Daoy (cell line): ENCODE results near the gene WNT16. TPM values are rescaled to one million over a fixed set of nuclear protein-coding genes. Genes with fewer than 3 reads are reported as not detected.
"Not testable (repeated sequence)": the region's sequence is repeated elsewhere in the genome, so short reads cannot be mapped to it uniquely, and the experiment has no call there.

ENCODE experiments used
- DNase-seq: peaks from one replicate; pipeline ENCODE4 v3.0.0-alpha.2; 2015; ENCODE audit warnings: low read depth
- total RNA-seq: library from RNA; depleted of rRNA; stranded (reverse); fragments of >200 nt; shearing (Covaris generic); gene quantifications from 2 replicates; pipeline ENCODE4 v1.2.3, GENCODE V29; 2014

The WNT16 gene
- total RNA-seq, 1 experiment from 2014 or later = 0.11 TPM

DNA sequence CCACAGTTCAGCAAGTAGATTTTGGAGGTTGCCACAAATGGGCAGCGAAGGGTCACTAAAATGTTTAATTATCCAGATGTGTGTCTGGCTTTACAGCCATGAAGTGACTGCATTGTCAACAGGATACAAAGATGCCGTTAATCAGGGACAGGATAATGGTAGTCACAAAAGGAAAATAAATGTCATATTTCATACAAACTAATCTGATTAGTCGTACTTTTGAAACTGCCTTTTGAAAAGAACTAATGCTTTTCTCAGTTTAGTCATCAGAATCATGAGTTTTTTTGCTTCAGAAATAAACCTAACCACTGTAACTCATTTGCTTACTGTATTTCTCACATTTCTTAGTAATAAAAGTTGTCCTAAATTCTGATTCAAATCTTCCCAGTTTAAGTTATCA, 22.2 kb upstream of the WNT16 start:
- no peak for DNase-seq

DNA sequence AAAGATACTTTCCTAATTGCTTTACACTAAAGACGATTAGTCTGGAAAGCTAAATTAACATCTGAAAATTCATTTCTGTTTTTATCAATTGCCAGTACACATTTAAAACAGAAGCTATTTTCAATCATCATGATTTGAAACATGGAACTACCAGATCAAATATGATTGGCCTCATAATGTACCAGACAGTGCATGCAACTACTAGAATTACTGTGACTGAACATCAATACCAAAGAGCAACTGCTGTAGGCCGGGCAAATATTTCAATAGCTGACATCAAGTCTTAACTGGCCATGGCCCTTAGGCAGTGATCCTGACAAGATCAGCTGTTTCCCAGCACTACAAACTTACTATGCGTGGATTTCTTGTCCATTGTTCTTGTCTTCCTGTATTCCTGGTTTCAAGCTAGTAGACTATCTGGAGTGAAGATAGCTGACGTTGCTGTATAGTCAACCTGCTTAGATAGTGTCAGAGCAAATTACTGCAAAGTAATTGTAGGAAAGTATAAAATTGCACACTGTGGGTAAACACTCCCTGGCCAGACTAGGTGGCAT, 21.7 kb upstream of the WNT16 start:
- DNase-seq = no peak

DNA sequence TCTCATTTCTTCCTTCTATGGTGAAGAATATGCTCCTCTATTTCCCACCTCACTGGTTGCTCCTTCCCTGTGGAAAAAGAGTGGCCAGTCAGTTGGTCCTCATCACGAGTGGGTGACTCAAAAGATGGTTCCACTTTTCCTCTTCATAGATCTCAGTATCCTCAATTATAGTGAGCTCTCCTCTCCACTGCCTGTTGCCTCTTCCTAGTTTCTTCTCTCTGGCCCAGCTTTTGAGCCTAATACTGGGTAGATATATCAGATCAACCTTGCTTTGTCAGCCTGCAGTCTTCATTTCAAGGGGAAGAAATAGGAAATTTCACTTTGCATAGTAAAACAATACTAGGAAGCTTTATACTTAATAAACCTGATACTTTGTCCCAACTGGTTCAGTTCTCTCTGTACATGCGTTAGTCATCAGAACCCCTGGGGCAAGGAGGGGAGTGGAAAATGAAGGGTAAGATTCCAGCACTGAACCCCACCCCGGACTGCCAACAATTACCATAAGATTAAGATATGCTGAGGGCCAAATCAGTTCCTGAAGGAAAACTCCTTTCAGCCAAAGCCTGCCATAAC, 15.5 kb upstream of the WNT16 start:
- peak; percentile 73 for DNase-seq

DNA sequence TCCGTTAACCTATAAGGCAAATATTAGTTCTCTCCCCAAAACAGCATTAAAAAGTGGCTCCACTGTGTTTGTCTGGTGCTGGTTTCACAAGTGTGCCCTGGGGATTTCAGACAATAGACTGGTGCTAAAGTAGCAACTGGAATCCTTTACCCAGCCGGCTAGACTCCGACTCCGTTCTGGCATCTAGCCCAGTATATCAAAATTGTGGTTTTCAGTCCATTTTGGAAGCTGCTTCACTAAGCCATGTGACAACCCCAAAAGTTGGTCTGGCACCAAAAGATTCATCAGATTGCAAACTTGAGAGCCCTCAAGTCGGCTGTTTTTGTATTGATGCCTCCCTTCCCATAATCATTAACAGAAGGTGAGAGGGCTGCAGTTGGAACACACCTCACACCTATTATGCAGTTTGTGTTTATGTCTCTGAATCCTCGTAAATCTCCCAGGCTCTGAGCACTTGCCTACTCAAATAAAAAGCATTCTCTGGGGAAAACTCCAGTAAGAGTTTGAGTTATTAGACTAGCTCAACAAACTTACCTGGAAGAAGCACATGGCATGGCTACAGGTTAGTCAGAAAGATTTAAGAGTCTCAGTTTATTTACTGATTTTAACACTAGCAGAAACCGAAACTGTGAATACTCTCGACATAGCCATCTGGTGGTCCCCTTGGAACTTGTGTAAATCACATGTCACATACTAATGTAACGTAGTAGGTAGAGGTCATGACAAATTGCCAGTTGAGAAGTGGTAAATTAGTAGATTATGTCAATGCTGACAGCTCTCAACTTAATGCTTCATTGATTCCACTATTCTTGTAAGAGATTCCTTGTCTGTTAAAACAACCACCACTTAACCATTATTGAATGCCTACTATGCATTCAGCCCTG, 14.8 kb upstream of the WNT16 start:
- DNase-seq = peak; percentile 68

DNA sequence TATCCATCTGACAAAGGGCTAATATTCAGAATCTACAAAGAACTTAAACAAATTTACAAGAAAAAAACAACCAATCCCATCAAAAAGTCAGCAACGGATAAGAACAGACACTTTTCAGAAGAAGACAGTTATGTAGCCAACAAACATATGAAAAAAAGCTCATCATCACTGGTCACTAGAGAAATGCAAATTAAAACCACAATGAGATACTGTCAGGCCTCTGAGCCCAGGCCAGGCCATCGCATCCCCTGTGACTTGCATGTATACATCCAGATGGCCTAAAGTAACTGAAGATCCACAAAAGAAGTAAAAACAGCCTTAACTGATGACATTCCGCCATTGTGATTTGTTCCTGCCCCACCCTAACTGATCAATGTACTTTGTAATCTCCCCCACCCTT, 13.6 kb upstream of the WNT16 start:
- DNase-seq = not testable (repeated sequence)

DNA sequence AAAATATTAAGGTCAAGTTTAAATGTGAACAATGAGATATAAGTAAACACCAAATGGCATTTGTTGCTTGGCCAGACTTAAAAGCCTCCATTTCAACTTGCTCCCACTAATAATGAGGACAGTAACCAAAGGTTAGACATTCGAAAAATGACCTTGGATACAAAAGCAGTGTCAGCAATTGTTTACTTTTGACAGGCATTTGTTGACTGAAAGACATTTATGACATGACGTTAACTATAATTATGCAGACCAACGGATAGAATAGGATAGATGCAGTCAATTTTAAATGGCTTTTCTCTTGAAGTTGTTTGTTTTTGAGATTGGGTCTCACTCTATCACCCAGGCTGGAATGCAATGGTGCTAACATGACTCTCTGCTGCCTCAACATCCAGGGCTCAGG, 6.3 kb upstream of the WNT16 start:
- no peak for DNase-seq

DNA sequence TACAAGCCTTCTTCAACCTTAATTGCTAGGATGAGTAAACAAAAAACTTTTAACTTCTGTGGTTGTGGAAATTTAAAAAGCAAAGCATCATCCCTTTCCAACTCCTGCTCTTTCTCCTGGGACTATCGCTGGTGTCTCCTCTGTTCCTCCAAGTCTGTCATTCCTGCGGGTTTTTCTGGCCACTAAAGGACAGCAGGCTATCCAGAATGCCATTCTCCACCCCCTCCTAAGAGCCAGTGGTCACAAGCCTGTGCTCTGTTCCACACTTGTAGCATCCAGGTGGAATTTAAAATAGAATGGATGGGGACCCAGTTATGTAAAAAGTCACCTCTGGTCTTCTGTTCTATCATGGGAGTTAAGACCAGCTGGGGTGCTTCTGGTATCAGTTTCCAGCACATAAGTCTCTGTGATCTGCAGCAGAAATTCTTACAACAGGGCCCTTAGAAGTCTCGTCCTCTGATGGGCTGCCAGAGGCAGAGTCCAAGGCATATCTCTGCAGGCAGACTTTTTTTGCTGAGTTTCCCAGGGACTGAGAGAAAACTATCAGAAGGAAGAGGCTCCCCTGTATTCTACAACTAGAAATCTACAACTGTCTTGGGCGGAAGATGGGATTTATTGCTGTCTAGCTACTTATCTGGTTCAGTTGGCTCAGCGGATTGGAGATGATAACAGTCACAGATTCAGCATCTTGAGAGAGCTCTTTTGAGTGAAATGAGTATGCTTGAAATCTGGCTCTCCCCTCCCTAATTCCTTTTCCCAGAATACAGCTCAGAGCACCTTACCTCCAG, 5.1 kb upstream of the WNT16 start:
- no peak for DNase-seq

DNA sequence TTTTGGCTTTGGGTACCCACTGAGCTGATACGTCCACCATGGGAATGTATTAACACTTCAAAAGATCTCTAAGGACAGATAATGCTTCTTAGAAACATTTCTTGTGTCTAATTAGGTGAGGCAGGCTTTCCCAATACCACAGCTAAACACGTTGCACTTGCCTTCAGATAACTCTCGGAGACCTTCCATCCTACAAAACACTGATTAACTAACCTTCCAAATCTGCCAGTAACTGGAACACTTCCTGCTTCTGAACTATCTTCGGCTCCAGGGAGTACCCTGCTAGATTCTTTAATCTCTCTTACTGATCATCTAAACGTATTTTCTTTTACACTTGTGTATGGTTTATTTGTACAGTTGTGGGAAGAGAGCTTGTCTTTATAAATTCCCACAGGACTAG, 1.1 kb upstream of the WNT16 start:
- DNase-seq = no peak

DNA sequence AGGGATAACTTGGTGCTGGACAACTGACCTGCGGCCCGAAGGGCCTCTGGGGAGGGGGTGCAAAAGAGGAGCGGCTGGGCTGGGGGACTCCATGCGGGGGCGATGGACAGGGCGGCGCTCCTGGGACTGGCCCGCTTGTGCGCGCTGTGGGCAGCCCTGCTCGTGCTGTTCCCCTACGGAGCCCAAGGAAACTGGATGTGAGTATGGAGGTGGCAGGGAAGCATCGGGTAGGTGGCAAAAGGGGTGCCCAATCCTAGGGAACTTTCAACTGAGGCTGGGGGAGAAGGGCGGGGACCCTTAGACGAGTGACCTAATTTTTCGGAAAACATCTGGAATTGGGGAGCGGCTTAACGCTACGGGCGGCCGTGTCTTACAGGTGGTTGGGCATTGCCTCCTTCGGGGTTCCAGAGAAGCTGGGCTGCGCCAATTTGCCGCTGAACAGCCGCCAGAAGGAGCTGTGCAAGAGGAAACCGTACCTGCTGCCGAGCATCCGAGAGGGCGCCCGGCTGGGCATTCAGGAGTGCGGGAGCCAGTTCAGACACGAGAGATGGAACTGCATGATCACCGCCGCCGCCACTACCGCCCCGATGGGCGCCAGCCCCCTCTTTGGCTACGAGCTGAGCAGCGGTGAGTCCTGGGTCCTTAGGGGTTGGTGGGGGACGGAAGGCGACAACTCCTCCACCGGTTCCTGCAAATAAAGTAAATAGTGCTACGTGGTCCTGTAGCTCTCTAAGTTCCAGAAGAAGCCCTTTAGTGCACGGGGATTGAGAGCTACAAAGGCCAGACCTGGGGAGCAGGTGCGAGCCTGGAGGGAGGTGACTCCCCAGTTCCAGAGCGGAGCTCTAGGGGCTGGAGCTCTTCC, 622 bp downstream of the WNT16 start:
- peak; percentile 73 for DNase-seq

DNA sequence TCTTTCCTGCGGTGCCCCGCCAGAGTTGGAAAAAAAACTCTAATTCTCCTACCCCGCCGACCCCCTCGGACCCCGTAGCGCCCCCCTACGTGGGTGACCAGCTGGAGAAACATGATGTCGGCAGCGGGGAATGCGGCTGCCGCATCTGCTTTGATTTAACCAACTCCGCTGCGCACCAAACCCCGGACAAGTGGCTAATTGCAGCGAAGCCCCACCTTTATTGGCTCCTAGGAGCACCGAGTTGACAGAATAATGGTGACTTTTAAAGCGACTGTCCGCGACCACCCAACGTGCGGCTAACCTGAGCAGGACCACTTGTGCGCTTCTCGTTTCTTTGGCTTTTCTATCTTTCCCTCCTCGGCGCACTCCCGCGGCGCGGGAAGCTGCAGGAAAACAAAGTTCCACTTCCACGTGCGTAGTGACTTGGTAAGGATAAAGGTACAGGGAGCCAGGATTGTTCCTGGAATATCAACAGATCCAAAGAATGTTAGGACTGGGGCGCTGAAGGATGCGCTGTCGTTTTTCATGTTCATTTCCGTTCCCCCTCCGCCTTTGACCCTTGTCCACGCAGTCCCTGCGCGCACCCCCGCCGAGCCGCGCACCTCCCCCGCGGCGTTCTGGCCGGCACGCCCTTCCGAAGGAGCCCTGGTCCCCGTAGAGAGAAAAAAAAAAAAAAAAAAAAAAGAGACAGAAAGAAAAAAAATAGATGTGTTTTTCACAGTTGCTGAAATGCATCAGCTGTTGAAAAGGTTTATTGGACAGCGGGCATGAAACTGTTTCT, 1.4 kb downstream of the WNT16 start:
- peak; percentile 42 for DNase-seq

DNA sequence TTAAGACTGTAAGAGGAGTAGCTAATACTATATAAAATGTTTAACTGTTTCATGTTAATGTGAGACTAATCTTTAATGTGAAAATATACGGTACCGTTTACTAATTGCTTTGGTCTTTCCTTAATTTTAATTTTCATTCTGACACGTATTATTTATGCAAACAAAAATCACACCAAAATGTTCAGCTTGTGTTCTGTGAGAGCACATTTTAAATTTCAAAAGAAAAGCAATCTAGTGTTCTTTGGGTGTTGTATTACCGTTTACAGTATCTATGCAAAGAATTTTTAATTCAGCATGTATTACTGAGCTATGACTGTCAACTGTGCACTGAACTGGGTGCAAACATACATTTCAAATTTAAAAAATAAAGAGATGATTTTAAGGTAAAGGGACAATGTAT, 2.2 kb downstream of the WNT16 start:
- DNase-seq = no peak

DNA sequence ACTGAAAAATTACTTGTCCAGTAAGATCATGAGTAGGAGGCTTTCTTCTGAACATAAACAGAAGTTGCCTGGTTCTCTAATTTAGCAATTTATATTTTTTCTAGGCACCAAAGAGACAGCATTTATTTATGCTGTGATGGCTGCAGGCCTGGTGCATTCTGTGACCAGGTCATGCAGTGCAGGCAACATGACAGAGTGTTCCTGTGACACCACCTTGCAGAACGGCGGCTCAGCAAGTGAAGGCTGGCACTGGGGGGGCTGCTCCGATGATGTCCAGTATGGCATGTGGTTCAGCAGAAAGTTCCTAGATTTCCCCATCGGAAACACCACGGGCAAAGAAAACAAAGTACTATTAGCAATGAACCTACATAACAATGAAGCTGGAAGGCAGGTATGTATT, 2.8 kb downstream of the WNT16 start:
- no peak for DNase-seq

DNA sequence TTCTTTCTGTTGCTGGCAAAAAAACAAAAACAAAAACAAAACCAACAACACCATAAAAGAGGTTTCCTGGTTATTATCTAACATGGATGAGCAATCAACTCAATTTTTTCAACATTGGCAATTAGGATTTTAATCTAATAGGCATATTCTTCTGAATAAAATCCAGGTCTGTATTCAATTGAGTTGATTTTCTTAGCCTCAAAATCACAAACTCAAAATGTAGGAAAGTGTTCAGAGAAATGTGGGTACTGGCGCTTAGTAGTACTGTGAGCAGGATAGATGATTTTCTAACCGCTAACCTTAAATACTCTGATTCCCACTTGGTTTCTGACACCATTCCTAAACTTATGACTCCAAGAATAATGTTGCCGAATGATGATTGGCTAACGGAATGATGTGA, 5.6 kb downstream of the WNT16 start:
- no peak for DNase-seq

DNA sequence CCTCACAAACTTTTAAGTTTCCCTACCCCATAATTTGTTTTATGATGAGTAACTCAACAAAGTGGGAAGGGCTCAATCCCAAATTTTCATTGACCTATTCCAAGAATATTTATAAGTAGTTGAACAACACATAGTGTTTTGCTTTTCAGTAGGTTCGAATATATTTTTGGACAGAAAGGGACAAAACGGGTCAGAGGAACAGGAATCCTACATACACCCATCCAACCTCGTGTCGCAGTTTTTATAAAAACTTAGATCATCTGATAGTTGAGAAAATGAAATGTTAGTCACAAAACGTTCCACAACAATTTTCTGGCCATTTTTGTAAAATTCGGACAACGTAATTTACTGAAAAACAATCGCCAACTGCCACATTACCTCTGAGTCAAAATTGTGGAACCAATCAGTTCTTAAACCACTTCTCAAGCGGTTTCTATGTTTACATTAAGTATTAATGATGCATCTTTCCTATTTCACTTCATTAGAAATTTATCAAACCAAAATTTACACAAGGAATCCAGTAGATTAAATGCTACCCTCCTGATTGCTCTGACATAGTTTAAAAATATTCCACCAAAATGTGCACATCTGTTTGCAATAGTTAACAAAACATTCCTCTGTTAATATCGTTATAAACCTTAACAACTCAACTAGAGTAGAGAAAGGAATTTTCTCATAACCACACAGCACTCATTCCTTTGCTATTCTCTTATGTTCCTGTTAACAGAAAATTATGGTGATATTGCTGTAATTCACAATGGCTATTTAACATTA, 6.3 kb downstream of the WNT16 start:
- DNase-seq = no peak

DNA sequence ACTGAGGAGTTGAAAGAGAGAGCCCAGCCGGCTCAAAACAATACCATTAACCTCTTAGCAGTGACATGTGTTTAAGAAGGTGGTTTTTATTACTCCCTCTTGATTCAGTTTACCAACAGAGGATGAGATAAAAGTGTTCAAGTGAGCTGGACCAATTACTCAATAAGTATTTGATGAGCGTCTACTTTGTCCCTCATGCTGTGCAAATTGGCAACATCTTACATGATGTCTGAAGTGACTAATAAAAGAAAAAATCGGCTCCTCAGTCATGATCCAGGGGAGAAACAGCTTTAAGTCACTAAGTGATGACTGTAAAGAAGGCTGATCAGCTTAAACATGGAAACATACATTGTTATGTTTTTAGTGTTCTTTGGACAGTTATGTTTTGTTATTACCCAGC, 7.8 kb downstream of the WNT16 start:
- DNase-seq = no peak

DNA sequence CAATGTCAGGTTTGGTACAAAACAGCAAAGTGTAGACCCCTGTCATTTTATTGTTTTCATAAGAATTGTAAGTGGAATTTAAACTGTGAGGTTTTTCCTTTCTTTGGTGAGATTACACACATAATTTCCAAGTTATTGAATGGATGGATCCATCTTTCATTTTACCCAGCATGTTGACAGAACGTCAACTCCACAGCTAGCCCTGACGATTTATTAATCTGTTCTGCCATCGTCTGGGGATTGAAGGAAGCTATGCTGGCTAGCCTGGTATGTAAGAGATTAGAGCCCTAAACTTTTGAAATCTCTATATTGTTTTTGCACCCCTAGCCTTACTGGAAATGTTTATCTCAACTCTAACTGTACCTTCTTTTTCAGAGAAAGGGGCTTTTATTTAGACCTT, 8.6 kb downstream of the WNT16 start:
- DNase-seq = peak; percentile 36

DNA sequence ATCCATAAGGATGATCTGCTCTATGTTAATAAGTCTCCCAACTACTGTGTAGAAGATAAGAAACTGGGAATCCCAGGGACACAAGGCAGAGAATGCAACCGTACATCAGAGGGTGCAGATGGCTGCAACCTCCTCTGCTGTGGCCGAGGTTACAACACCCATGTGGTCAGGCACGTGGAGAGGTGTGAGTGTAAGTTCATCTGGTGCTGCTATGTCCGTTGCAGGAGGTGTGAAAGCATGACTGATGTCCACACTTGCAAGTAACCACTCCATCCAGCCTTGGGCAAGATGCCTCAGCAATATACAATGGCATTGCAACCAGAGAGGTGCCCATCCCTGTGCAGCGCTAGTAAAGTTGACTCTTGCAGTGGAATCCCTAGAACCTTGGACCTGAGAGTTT, 10.3 kb downstream of the WNT16 start:
- DNase-seq = no peak

DNA sequence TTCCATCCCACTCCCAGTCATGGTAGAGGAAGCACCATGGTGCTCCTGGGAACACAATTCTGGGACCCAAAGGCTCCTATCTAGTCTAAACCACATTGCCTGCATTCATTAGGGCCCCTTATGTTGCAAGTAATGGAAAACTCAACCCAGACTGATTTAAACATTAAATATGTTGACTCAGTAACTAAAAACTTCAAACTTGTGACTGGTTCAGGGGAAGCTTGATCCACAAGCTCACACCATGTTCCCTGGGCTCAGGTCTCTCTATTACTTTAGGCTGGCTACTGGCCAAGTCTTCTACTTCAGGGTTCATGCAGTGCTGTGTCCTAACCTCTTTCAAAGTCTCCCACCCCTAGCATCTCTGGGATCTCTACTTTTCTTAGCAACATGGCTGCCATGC, 13.1 kb downstream of the WNT16 start:
- no peak for DNase-seq

DNA sequence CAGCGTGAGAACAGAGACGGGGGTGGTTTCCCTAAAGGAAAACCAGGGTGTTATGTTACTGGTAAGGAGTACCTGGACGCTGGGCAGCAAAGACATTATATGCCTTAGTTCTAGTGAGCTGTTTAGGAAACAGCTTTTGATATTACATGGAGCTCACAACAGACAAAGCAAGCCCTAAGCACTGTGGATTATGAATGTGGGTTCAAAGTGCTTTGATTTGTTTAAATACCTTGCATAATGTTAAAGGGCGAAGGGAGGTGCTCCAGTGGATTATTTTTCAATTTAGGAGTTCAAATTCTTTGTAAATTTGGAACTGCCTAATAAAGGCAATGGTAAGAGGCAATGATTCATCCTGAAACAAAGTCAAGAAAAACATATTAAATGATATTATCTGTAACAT, 13.8 kb downstream of the WNT16 start:
- DNase-seq = no peak

DNA sequence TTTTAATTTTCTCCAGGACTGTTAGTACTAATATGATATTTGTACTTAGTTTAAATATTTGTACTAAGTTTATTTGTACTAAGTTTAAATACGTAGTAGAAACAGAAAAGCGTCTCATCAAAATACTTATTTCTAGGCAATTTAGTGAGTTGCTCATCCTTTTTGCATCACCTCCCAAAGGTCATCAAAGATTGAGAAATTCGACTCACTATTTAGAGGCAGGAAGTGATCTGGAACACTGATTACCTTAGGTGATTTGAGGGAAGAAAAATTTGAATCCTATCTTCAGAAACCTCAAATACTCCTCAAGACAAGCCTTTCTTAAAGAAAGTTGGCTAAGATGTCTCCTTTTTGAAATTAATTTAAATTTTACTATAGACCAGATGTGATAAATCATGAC, 14.5 kb downstream of the WNT16 start:
- no peak for DNase-seq
